GM12864 (cell line): ENCODE data around the gene PRR5L.

ENCODE experiments used
- DNase-seq: peaks from one replicate; pipeline ENCODE4 v3.0.0-alpha.2; 2011; ENCODE audit warnings: low read depth
- H3K4me3 ChIP-seq: 2 replicates; pipeline ENCODE4 v1.5.1; 2011; ENCODE audit warnings: mild to moderate bottlenecking, low read depth, low read length, control low read depth
- TF ChIP-seq, protein P1 (sequence below): IDR thresholded peaks from 2 replicates; pipeline ENCODE4 v1.5.1; 2011; ENCODE audit warnings: low read depth, mild to moderate bottlenecking, moderate library complexity, low read length, control low read depth, inconsistent platforms; ENCODE audit errors: missing control alignments

PRR5L gene

DNA sequence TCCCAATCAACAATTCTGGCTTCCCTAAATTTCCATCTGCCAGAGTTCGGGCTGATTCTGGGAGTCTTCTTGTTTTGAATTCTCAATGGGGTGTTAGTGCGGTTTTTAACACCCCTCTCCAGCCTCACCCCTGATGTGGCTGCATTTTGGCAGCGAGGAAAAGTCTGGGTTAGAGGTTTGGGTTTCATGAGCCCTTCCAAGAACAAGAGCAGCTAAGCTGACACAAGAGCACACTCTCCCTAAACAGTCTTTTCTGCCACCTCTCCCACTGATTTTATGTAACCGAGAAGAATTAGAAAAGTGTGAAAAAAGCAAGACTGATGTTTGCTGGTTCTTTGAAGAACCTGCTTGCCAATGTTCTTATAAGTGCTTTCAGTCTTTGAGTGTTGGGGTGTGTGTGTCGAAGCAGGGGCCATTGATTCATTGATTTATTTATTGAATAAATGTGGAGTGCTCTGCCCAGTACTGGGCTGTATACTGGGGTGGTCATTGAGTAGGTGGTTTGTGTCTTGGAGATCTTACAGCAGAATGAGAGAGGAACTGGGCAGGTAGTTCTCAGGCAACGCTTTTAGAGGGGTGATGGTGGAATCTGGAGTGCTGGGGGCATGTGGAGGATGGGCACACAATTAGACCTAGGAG, 112.5 kb downstream of the PRR5L start:
- no peak for DNase-seq
- H3K4me3 ChIP-seq, result no peak overlapping the region
- TF ChIP-seq, protein P1, sequence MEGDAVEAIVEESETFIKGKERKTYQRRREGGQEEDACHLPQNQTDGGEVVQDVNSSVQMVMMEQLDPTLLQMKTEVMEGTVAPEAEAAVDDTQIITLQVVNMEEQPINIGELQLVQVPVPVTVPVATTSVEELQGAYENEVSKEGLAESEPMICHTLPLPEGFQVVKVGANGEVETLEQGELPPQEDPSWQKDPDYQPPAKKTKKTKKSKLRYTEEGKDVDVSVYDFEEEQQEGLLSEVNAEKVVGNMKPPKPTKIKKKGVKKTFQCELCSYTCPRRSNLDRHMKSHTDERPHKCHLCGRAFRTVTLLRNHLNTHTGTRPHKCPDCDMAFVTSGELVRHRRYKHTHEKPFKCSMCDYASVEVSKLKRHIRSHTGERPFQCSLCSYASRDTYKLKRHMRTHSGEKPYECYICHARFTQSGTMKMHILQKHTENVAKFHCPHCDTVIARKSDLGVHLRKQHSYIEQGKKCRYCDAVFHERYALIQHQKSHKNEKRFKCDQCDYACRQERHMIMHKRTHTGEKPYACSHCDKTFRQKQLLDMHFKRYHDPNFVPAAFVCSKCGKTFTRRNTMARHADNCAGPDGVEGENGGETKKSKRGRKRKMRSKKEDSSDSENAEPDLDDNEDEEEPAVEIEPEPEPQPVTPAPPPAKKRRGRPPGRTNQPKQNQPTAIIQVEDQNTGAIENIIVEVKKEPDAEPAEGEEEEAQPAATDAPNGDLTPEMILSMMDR, result no peak

DNA sequence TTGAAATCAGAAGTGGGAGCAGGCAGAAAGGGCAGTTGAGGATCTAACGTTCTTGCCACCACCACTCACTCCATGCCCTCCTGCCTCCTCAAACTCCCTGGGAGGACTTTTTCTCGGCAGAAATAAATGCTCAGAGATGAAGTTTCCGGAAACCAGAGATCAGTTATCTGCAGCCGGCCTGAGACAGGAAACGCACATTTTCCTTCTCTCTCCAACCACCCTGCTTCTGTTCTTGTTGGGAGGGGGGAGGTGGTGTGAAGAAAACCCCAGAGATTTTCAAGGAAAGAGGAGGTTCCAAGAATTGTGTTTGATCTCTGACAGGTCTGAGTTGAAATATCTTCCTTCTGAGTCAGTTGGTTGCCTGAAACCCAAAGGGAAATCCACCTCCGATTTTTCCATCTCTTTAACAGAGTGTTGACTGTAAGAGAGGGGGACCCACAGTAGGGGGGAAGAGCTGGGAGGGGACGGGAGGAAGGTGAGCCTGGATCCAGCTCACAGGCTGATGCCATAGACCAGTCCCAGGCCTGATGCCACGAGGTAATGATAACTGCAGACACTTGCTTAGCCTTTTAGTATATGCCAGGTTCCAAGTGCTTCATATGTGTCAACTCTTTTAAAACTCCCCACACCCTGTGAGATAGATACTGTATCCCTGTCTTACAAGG, 113.2 kb downstream of the PRR5L start:
- no peak for DNase-seq
- no peak overlapping the region for H3K4me3 ChIP-seq
- TF ChIP-seq, protein P1, result no peak

DNA sequence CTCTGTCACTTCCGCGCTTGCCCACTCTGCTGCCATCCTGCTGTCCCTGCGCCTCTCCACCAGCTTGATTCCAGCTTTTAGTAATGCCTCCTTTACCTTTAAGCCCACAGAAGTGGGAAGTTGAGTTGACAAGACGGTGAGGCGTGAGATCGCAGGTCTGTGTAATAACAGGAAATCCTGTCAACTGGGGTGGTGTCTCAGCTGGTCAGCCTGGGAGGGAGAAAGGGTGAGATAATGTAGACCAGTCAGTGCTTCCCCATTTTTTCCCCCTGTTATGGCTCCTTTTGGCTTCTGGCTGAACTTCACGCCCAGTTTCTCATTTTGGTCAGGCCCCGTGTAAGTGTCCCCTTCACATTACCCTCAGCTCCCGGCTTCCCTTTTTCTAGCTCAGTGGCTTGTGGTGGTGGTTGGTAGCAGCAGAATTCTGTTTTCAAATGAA, 115.1 kb downstream of the PRR5L start:
- TF ChIP-seq, protein P1, result no peak
- DNase-seq, result no peak
- no peak overlapping the region for H3K4me3 ChIP-seq

DNA sequence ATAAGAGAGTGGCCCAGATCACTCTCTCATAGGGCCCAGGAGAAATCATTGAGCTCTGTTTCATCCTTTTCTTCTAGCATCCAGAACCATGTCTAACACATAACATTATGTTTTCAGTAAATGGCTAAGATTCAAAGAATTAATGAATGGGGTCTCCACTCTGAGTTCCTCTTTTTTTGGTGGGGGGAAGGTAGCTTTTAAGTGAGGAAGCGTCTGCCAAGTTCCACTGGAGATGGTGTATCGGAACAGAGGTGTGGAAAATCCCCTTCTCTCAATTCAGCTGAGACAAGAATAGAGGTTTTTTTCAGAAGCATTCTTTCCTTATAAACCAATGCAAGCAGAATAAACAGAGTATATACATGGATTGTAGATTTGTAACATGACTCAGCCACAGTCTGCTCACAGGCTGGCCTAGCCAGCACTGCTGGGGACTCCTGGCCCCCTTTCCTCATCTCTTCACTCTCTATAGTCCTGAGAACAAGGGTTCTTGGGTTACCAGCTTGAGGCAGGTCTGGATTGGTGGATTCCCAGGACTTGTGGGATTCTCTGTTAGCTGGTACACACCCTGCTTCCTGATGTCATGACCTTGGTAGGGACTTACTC, 116.8 kb downstream of the PRR5L start:
- TF ChIP-seq, protein P1, result no peak
- no peak for DNase-seq
- H3K4me3 ChIP-seq, result no peak overlapping the region

DNA sequence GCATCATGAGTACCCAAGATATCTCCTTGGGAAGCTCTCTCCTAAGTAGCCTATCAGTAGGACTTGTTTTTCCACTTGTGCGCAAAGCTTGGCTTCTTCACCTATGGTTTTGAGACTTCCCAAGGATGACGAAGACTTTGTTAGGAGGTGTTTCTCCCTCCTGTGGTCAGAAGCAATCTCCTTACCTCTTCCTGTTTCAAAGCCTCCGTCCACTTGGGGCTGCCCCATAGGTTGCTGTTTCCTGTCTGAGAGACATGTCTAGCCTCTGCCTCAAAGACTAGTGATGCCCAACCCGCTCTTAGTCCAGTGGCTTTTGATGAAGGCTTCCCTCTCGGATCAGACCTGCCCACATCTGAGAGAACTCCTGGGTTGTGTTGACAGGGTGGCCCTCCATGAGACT, 121.1 kb downstream of the PRR5L start:
- TF ChIP-seq, protein P1, result no peak
- H3K4me3 ChIP-seq, result no peak overlapping the region
- DNase-seq, result no peak

DNA sequence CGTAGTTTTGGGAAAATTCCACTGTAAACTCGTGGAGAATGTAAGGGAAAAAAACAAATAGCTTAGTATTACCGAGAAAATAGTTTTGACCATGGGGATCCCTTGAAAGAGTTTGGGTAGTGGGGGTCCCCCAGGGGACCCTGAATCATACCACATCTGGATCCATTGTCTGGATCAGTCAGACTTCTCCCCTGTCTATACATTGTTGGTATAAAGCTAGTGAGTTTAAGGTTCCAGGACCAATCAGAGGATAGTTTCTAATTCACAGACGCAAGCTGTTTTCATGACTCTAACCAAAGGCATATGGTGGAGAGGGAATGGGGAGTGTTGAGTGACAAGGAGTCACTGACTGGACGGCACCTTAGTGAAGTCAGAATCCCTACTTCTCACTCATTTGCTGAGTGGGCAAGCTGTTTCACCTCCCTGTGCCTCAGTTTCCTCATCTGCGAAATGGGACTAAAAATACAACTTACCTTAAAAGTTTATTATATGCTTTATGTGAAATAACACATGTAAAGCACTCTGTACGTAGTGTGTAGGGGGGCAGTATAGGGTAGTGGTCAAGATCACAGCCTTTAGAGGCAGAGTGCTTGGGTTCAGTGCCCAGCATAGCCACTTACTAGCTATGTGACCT, 123.8 kb downstream of the PRR5L start:
- DNase-seq, result no peak
- TF ChIP-seq, protein P1, result no peak
- no peak overlapping the region for H3K4me3 ChIP-seq
